ENCODE results near the gene DOK7.

DOK7 gene

DNA sequence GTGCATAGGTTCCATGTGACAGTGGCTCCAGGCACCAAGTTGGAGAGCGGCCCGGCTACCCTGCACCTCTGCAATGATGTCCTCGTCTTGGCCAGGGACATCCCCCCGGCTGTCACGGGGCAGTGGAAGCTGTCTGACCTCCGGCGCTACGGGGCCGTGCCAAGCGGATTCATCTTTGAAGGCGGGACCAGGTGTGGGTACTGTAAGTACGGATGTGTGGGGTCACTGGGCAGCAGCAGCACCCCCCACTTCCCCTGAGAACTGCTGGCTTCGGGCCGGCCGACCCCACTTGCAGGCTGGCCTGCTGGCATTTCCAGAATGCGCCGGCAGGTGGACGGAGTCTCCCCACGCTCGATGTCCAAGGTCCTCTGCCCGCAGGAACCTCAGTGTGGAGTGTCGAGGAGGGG lies 13.2 kb downstream of the DOK7 start:
- Mint-ChIP-seq H3K27me3 (peaks cover 25% of the 10 kb centered on the region), H3K4me1 (ENCODE audit: low read depth) (no peaks in the 10 kb centered on the region), H3K9me3 (no peaks in the 10 kb centered on the region), H3K27ac (no peak overlapping the region), H3K4me3 (no peak overlapping the region), H3K36me3 (ENCODE audit: low read depth) (no peaks in the 10 kb centered on the region)
- intact Hi-C loops (cut with micrococcal nuclease) = no loop called here

GRCh38 chr4:3476936-3477749 lies 14.0 kb downstream of the DOK7 start:
- H3K27ac Mint-ChIP-seq = no peak overlapping the region
- H3K36me3 Mint-ChIP-seq (ENCODE audit: low read depth) = no peaks in the 10 kb centered on the region
- intact Hi-C loops (cut with micrococcal nuclease) = no loop called here

DNA sequence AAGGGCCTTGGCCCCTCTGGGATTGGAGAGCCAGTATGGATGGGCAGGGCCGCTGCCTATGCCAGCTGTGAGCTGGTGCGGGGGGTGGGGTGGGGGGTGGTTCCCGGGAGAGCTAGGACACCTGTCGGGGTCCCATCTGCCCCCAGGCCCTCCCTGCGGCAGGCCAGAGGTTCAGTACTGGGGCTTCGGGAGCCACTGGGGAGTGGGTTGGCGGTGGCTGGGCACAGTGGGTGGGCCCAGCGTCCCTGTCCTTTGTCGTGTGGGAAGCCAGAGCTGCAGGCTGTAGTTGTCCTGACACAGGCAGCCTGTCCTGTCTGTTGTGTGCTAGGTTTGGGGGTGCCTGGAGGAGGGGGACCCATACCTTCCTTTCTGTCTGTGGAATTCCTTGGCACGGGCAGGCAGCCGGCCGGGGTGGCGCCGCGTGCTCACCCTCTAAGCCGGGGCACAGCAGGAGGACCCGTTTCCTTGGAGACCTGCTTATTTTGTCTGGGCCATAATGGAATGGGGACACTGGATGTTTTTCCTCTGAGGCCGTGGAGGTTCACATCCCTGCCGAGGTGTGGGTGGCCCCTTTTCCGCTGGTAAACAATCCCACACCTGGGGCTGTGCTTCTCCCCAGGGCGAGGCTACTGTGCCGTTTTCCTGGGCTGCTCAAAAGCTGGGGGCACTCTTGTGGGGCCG lies 14.8 kb downstream of the DOK7 start:
- intact Hi-C loops (cut with micrococcal nuclease) = no loop called here
- no peaks in the 10 kb centered on the region for H3K36me3 Mint-ChIP-seq (ENCODE audit: low read depth)
- no peak overlapping the region for H3K4me3 Mint-ChIP-seq
- no peak overlapping the region for H3K27ac Mint-ChIP-seq
- peaks cover 40% of the 10 kb centered on the region for H3K27me3 Mint-ChIP-seq
- no peaks in the 10 kb centered on the region for H3K9me3 Mint-ChIP-seq
- no peaks in the 10 kb centered on the region for H3K4me1 Mint-ChIP-seq (ENCODE audit: low read depth)

More at GRCh38 chr4:3476936-3477749, 14.0 kb downstream of the DOK7 start:
- no peaks in the 10 kb centered on the region for H3K4me1 Mint-ChIP-seq (ENCODE audit: low read depth)
- H3K9me3 Mint-ChIP-seq = no peaks in the 10 kb centered on the region
- peaks cover 33% of the 10 kb centered on the region for H3K27me3 Mint-ChIP-seq
- no peak overlapping the region for H3K4me3 Mint-ChIP-seq

- Mint-ChIP-seq H3K9me3 (no peaks in the 10 kb centered on the region), H3K4me1 (ENCODE audit: low read depth) (no peaks in the 10 kb centered on the region), H3K27ac (no peak overlapping the region), H3K27me3 (peaks cover 46% of the 10 kb centered on the region), H3K36me3 (ENCODE audit: low read depth) (no peaks in the 10 kb centered on the region), H3K4me3 (no peak overlapping the region)
- intact Hi-C loops (cut with micrococcal nuclease) = no loop called here
Measured at GRCh38 chr4:3478446-3479357, 15.6 kb downstream of the DOK7 start.

- H3K4me1 Mint-ChIP-seq (ENCODE audit: low read depth) = no peaks in the 10 kb centered on the region
- no peaks in the 10 kb centered on the region for H3K9me3 Mint-ChIP-seq
- H3K4me3 Mint-ChIP-seq = no peak overlapping the region
- H3K27me3 Mint-ChIP-seq = peaks cover 54% of the 10 kb centered on the region
- no peak overlapping the region for H3K27ac Mint-ChIP-seq
- H3K36me3 Mint-ChIP-seq (ENCODE audit: low read depth) = no peaks in the 10 kb centered on the region
- intact Hi-C loops (cut with micrococcal nuclease) = loop anchor here (5.0 kb wide), 1 partner anchor 372 kb away; no protein-coding TSS in a partner anchor
Measured at GRCh38 chr4:3479358-3480101, 16.4 kb downstream of the DOK7 start.

DNA sequence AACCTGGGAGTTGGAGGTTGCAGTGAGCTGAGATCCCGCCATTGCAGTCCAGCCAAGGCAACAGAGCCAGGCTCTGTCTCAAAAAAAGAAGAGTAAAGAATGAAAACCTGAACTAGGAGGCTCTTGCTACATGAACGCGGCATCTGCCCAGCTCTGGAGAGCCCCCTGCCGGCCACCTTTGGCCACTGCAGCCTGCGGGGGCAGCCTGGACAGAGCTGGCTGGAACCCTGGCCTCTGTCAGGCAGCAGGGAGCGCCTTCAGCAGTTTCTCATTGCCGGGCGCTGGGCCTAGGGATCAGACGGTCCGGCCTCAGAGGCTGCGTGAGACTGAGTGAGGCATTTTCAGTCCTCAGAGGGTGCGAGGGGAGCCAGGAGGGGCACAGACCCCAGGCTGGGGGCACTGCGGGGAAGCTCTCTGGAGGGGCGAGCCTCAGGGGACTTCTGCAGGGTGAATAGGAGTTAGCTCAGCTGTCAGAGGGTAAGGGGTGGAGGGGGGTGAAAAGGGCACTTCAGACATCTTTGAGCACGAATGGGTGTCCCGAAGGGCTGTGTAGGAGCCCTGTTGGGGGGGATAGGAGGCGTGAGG lies 17.5 kb downstream of the DOK7 start:
- H3K9me3 Mint-ChIP-seq = no peaks in the 10 kb centered on the region
- H3K4me1 Mint-ChIP-seq (ENCODE audit: low read depth) = peaks cover 8% of the 10 kb centered on the region
- peaks cover 63% of the 10 kb centered on the region for H3K27me3 Mint-ChIP-seq
- H3K27ac Mint-ChIP-seq = no peak overlapping the region
- intact Hi-C loops (cut with micrococcal nuclease) = loop anchor here (5.0 kb wide), 1 partner anchor 373 kb away; no protein-coding TSS in a partner anchor
- H3K36me3 Mint-ChIP-seq (ENCODE audit: low read depth) = no peaks in the 10 kb centered on the region
- H3K4me3 Mint-ChIP-seq = no peak overlapping the region

GRCh38 chr4:3481113-3481531 lies 18.0 kb downstream of the DOK7 start:
- H3K4me1 Mint-ChIP-seq (ENCODE audit: low read depth) = peaks cover 8% of the 10 kb centered on the region
- intact Hi-C loops (cut with micrococcal nuclease) = loop anchor here (5.0 kb wide), 1 partner anchor 374 kb away; no protein-coding TSS in a partner anchor
- no peaks in the 10 kb centered on the region for H3K36me3 Mint-ChIP-seq (ENCODE audit: low read depth)
- H3K27ac Mint-ChIP-seq = no peak overlapping the region
- peaks cover 67% of the 10 kb centered on the region for H3K27me3 Mint-ChIP-seq
- H3K9me3 Mint-ChIP-seq = no peaks in the 10 kb centered on the region
- no peak overlapping the region for H3K4me3 Mint-ChIP-seq

GRCh38 chr4:3481783-3482393 lies 18.8 kb downstream of the DOK7 start:
- Mint-ChIP-seq H3K36me3 (ENCODE audit: low read depth) (no peaks in the 10 kb centered on the region), H3K4me3 (no peak overlapping the region), H3K4me1 (ENCODE audit: low read depth) (peaks cover 8% of the 10 kb centered on the region), H3K27ac (no peak overlapping the region), H3K27me3 (peaks cover 70% of the 10 kb centered on the region), H3K9me3 (no peaks in the 10 kb centered on the region)
- intact Hi-C loops (cut with micrococcal nuclease) = loop anchor here (5.0 kb wide), 1 partner anchor 375 kb away; no protein-coding TSS in a partner anchor

- intact Hi-C loops (cut with micrococcal nuclease) = loop anchor here (5.0 kb wide), 1 partner anchor 375 kb away; no protein-coding TSS in a partner anchor
- Mint-ChIP-seq H3K4me3 (no peak overlapping the region), H3K27ac (no peak overlapping the region), H3K27me3 (peaks cover 72% of the 10 kb centered on the region), H3K9me3 (no peaks in the 10 kb centered on the region), H3K36me3 (ENCODE audit: low read depth) (no peaks in the 10 kb centered on the region), H3K4me1 (ENCODE audit: low read depth) (peaks cover 8% of the 10 kb centered on the region)
Measured at GRCh38 chr4:3482707-3483106, 19.6 kb downstream of the DOK7 start.

DNA sequence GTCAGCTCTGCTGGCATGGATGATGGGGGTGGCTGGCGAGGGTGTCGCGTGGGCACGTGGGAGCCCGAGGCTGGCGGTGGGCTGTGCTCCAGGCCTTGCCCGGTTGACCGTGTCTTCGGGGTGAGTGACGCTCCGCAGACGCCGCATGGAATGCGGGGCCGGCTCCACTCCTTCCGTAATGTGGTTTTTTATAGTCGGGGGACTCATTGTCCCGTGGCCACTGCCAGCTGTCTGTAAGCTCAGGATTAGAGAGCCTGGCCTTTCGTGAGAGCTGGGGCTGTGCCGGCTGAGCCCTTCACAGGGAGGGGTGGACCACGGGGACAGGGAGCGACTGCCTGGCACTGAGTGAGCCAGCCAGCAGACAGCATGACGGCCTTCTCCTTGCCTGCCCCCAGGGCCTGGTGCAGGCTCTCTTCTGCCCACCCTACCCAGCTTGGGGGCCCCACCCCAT lies 20.4 kb downstream of the DOK7 start:
- no peak overlapping the region for H3K4me3 Mint-ChIP-seq
- H3K9me3 Mint-ChIP-seq = no peaks in the 10 kb centered on the region
- no peak overlapping the region for H3K27ac Mint-ChIP-seq
- H3K4me1 Mint-ChIP-seq (ENCODE audit: low read depth) = peaks cover 8% of the 10 kb centered on the region
- H3K36me3 Mint-ChIP-seq (ENCODE audit: low read depth) = no peaks in the 10 kb centered on the region
- peaks cover 72% of the 10 kb centered on the region for H3K27me3 Mint-ChIP-seq
- intact Hi-C loops (cut with micrococcal nuclease) = loop anchor here (5.0 kb wide), 1 partner anchor 376 kb away; no protein-coding TSS in a partner anchor

GRCh38 chr4:3484057-3484973 lies 21.2 kb downstream of the DOK7 start:
- Mint-ChIP-seq H3K27me3 (peaks cover 80% of the 10 kb centered on the region), H3K9me3 (no peaks in the 10 kb centered on the region), H3K36me3 (ENCODE audit: low read depth) (no peaks in the 10 kb centered on the region), H3K4me1 (ENCODE audit: low read depth) (peaks cover 8% of the 10 kb centered on the region), H3K27ac (no peak overlapping the region), H3K4me3 (no peak overlapping the region)
- intact Hi-C loops (cut with micrococcal nuclease) = loop anchor here (5.0 kb wide), 1 partner anchor 377 kb away; no protein-coding TSS in a partner anchor
